T-helper 22 cell (primary cell): ENCODE measurements around the gene ITPR3.
"Not testable (repeated sequence)": the region's sequence is repeated elsewhere in the genome, so short reads cannot be mapped to it uniquely, and the experiment has no call there.

ENCODE experiments used
- DNase-seq: peaks from one replicate; pipeline ENCODE4 v3.0.0-alpha.2; 2020; ENCODE audit warnings: low read depth

ITPR3 gene

GRCh38 chr6:33591424-33592032 is 29.6 kb upstream of the ITPR3 start:
- no peak for DNase-seq

- no peak for DNase-seq
These were observed 28.9 kb upstream of the ITPR3 start for GRCh38 chr6:33592280-33592594.

GRCh38 chr6:33592595-33593413 is 28.3 kb upstream of the ITPR3 start:
- DNase-seq = no peak

- DNase-seq = no peak
These were observed 27.8 kb upstream of the ITPR3 start for GRCh38 chr6:33593414-33593727.

- DNase-seq = no peak
These were observed 25.9 kb upstream of the ITPR3 start for GRCh38 chr6:33595001-33595846.

GRCh38 chr6:33596894-33597293 is 24.2 kb upstream of the ITPR3 start:
- DNase-seq = not testable (repeated sequence)

GRCh38 chr6:33597551-33598322 is 23.4 kb upstream of the ITPR3 start:
- DNase-seq = no peak

- DNase-seq = no peak
These were observed 21.6 kb upstream of the ITPR3 start for GRCh38 chr6:33599413-33599938.

- no peak for DNase-seq
These were observed 20.4 kb upstream of the ITPR3 start for GRCh38 chr6:33600761-33601160.

- DNase-seq = no peak
These were observed 18.9 kb upstream of the ITPR3 start for GRCh38 chr6:33602180-33602579.

GRCh38 chr6:33604941-33605854 is 15.9 kb upstream of the ITPR3 start:
- no peak for DNase-seq

- DNase-seq = no peak
These were observed 14.5 kb upstream of the ITPR3 start for GRCh38 chr6:33606642-33607041.

- no peak for DNase-seq
These were observed 13.9 kb upstream of the ITPR3 start for GRCh38 chr6:33607126-33607783.

- DNase-seq = no peak
These were observed 13.3 kb upstream of the ITPR3 start for GRCh38 chr6:33607784-33608161.

- no peak for DNase-seq
These were observed 12.1 kb upstream of the ITPR3 start for GRCh38 chr6:33609019-33609418.

GRCh38 chr6:33609528-33609927 is 11.6 kb upstream of the ITPR3 start:
- DNase-seq = no peak

GRCh38 chr6:33610067-33610466 is 11.1 kb upstream of the ITPR3 start:
- DNase-seq = no peak

GRCh38 chr6:33610779-33611732 is 10.1 kb upstream of the ITPR3 start:
- no peak for DNase-seq

GRCh38 chr6:33613146-33613794 is 7.9 kb upstream of the ITPR3 start:
- DNase-seq = no peak
